ENCODE data around the gene GDPD5.
A peak's percentile ranks its signal among the peaks of the same experiment; 100 is the strongest.
"Not testable (repeated sequence)": the region's sequence is repeated elsewhere in the genome, so short reads cannot be mapped to it uniquely, and the experiment has no call there.

Gene GDPD5

DNA sequence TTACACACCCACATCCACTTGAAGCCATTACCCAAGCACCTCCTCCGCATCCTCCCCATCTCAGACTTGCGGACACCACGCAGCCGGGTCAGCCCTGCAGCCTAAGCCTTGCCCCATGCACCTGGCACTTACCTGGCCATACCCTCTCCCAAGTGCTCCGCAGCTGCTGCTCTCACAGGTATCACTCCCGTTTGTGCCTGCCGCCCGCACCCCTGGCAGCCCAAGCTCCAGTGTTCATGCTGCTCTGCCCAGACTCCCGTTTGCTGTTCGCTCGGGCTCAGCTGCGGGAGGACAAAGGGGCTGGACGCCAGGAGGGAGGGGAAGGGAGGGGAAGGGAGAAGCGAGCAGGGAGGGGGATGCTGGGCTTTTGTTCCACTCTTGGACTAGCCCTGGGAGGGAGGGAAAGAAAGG, 92.8 kb downstream of the GDPD5 start, which contains the start of gene KLHL35:
Gene KLHL35, minus strand, starts transcription at position 293 of the 411 bp plus-strand sequence. CDS start 2,574 bp downstream, outside the sequence.
- no peak for DNase-seq (ENCODE audit: low read depth, low spot score)
- H3K27ac ChIP-seq, result no peak within 1 kb of the TSS

DNA sequence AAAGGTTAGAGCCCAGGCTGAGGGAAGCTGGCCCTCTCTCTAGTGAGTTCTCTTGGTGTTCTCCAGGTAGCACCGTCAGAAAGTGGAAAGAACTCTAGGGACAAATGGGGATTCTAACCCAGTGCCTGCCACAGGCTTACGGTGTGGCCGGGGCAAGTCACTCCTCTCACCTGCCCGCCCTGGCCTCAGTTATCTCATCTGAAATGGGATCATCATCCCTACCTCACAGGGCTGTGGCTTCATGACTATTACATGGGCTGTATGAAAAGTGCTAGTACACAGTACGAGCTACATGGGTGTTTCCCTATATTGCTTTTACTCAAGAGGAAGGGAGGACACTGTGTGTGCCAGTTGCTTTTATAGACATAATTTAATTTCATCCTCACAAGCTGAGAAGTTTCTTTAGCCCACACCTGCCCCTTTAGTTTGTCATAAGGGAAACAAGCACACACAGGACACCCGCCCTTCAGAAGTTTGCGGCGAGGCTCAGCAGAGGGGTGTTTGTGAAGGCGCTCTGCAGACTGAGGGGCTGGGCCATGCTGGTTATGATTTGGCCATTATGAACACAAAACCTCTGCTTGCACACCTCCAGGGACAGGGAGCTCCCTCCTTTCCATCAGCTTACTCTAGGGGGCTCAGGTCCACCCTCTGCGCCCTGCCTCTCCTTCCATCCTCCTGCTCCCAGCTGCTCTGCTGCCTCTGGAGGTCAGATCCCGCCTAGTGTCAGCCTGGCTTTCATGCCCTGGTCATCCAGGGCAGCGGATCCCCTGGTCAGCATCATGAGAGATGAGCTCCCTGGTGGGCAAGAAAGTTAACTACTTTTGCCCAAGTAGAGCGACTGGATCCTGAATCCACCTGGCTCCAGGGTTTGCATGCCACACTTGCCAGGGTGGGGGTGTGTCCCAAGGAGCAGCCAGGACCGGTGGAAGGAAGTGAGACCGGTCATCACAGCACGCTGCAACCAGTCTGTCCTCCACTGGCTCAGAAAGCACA, 93.9 kb downstream of the GDPD5 start:
- no peak for DNase-seq (ENCODE audit: low read depth, low spot score)
- no peak overlapping the region for H3K27ac ChIP-seq

DNA sequence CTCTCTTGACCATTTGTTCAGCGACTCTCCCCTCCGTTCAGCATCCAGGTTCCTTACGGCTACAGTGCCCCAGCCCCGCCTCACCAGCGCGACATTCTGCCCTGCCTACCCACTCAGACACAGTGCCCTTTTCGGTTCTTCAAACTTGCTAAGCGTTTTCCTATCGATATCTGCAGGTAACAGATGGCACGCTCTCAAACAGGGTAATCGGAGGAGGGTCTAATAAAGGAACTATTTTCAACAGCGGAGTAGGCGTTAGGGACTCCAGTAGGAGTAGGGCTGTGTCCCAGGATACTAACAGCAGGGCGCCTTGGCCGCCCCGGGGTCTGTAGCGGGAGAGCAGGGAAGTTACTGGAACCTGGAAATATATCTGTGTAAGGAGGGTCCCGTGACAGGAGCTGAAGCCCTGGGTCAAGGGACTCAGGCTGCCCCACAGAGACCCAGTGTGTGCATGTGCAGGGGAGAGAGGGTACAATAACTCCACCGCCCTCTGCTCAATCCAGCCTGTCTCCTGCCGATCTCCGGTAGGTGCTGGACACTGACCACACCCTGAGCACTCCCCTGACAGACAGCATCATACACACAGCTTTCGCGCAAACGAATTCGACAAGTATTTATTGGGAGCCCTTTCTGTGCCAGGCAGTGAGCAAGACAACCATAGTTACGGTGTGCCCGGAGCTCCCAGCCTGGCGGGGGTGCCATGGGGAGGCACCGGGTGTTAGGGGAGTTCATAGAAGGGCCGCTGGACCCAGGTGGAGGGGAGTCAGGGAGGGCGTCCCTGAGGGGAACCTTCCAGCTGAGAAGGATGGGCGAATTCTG, 94.8 kb downstream of the GDPD5 start:
- no peak for DNase-seq (ENCODE audit: low read depth, low spot score)
- H3K27ac ChIP-seq, result no peak overlapping the region

DNA sequence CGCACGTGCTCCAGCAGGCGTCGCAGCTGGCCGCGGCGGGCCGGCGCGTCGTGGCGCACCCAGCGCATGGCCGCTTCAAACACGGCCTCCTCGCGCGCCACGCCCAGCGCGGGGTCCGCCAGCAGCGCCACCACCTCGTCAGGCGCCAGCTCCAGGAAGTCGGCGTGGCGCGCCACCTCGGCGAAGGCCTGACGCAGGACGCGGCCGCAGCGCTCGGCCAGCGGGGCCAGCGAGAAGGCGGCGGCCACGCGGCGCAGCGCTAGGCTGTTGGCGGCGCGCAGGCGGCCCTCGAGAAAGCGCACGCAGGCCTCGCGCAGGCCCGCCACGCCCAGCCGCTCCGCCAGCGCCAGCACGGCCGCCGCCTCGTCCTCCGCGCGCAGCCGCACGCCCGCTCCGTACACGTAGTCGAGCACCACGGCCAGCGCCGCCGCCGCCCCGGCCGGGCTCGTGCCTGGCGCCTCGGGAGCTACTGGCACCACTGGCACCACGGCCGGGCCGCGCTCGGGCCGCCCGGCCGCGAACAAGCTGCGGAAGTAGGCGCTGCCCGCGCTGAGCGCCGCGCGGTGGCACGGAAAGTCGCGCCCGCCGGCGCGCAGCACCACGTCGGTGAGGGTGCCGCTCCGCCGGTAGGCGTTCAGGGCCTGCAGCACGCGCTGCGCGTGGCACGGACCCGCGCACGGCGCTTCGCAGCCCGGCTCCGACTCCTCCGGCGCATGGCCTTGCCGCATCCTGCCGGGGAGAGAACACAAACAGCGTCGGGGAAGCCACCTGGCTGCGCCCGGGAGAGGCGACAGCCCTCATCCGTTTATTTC, 95.6 kb downstream of the GDPD5 start:
- H3K27ac ChIP-seq, result no peak overlapping the region
- no peak for DNase-seq (ENCODE audit: low read depth, low spot score)

DNA sequence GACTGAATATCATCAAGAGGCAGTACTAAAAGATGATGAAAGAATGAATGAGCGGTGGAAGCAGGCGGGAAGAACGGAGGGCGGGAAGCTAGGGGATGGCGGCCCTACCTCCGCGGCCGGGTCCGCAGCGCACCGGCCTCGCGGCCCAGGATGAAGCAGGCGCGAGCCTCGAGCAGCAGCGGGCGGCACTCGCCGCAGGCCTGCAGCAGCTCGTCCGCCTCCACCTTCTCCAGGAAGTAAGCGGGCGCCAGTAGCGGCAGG, 96.2 kb downstream of the GDPD5 start:
- DNase-seq (ENCODE audit: low read depth, low spot score), result no peak
- no peak overlapping the region for H3K27ac ChIP-seq

DNA sequence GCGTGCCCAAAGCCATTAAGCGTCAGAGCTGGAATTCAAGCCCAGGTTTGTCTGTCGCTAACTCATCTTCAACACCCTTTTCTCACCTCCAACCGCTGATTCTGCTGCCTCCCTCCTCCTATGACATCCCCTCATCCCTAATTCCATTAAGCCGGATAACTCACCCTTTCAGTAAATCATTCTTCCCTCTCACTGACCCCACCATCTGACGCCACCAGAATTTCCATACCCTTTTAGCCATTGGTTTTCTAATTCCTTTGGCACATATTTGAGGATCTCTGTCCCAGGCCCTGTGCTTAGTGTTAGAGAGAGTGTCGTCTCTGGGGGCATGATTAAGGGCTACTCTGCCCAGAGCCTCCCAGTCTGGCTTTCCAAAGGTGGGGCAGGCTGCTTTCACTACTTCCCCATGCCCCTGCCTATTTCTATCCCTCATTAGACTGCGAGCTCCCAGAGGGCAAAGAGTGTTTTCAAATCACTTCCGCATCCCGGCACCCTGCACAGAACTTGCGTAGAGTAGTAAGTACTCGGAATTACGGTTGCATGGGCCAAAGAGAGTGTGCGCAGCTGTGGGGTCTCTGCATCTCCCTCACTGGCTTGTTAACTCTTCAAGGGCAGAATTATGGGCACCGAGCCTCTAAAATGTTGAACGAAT, 96.6 kb downstream of the GDPD5 start:
- no peak overlapping the region for H3K27ac ChIP-seq
- DNase-seq (ENCODE audit: low read depth, low spot score), result no peak

DNA sequence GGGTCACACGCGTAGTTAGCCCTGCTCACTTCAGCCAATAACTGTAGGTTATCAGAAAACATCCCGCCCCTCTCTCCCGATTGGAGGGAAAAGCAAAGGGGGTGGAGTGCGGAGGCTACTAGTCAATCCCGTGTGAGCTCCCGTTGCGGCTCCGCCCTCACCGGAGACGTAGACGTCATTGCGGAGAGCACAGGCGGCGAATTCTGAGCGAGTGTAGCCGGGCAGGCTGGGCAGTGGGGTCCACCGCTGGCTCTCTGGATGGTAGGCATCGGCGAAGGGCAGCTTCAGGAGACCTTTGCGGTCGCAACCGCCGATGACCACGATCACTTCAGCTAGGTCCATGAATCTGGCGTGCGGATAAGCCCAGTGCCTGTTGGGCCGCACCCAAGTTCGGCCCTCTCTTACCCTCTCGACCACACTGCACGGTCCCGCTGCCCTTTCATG, 97.4 kb downstream of the GDPD5 start:
- H3K27ac ChIP-seq, result no peak overlapping the region
- DNase-seq (ENCODE audit: low read depth, low spot score), result no peak

DNA sequence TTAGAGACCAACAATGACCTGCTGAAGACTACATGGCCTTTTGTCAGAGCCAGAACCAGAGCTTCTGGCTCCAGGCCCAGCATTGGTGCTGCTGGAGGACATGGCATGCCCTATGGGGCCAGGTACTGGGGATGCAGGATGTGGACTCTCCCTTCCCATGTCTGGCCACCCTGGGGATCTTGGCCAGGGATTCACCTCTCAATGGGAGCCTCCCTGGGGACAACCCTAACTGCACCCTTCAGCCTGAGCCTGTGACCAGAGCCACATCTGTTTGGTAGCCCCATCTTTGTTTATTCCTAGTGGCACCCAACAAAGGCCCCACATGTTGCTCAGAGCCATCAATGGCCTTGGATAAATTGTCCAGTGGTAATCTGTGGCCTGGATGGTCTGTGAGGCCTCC, 98.6 kb downstream of the GDPD5 start:
- no peak for DNase-seq (ENCODE audit: low read depth, low spot score)
- H3K27ac ChIP-seq, result no peak overlapping the region

DNA sequence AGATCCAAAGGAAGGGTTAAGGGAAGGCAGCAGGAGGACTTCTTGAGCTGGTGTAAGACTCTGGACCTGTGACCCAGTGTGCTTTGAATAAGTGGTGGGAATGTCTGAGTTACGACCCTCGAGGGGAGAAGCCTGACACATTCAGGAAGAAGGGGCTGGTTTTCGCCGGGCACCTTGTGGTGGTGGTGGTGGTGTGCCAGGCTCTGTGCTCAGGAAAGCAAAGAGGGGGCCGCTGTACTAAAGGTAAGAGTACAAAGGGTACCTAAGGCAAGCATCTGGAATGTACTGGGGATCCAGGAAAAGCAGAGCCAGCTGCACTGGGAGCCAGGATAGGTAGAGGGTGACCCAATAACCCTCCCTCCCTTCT, 99.0 kb downstream of the GDPD5 start:
- DNase-seq (ENCODE audit: low read depth, low spot score), result no peak
- H3K27ac ChIP-seq, result no peak overlapping the region

DNA sequence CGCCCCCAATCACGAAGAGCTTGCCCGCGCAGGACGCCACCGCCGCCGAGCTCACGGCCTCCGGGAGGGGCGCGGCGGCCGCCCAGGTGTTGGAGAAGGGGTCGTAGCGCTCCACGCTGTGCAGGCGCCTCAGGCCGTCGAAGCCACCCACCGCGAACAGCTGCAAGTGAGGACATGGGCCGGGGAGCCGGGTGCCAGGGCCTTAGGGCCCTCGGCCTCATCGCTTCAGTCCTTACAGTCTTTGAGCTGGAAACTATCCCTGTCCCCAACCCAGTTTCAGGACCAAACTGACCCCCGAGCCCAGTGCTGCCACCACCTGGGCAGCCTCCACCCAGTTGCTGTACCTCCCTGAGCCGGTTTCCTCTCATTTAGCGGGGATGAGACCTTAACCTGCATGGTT, 100.3 kb downstream of the GDPD5 start:
- no peak for DNase-seq (ENCODE audit: low read depth, low spot score)
- H3K27ac ChIP-seq, result no peak overlapping the region

DNA sequence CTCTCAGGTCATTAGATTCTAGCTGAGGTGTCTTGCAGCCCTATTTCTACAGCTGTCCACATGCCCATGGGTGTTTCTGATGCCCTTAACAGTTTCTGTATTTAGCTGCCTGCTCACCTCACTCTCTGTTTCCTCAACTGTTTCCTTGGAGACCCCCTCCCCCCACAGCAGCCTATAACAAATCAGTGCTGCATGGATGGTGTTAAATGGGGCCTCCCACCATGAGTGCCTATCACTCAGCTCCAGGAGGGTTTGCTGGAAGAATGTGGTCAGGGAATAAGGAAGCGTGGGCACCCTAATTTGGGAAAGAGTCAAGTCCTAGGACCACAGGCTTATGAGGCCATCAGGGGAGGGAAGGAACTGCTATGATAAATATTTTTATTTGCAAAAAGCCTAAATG, 101.3 kb downstream of the GDPD5 start:
- DNase-seq (ENCODE audit: low read depth, low spot score), result no peak
- H3K27ac ChIP-seq, result no peak overlapping the region

DNA sequence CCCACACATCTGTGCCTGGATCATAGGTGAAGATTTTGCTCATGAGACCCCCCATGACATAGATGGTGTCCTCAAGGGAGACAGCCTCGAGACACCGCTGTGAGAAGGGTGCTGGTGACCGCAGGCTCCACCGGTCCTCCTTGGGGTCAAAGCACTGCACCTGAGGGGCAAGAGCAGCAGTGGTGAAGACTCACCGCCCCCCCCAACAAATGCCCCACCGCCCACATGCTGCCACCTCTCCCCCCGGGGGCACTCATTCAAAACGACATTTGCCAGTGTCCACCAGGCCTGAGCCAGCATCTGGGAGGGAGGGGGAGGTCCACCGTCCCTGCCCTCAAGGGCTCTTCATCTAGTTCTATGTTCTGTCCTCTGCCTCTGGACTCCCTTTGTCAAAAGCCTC, 102.0 kb downstream of the GDPD5 start:
- H3K27ac ChIP-seq, result no peak overlapping the region
- DNase-seq (ENCODE audit: low read depth, low spot score), result no peak

DNA sequence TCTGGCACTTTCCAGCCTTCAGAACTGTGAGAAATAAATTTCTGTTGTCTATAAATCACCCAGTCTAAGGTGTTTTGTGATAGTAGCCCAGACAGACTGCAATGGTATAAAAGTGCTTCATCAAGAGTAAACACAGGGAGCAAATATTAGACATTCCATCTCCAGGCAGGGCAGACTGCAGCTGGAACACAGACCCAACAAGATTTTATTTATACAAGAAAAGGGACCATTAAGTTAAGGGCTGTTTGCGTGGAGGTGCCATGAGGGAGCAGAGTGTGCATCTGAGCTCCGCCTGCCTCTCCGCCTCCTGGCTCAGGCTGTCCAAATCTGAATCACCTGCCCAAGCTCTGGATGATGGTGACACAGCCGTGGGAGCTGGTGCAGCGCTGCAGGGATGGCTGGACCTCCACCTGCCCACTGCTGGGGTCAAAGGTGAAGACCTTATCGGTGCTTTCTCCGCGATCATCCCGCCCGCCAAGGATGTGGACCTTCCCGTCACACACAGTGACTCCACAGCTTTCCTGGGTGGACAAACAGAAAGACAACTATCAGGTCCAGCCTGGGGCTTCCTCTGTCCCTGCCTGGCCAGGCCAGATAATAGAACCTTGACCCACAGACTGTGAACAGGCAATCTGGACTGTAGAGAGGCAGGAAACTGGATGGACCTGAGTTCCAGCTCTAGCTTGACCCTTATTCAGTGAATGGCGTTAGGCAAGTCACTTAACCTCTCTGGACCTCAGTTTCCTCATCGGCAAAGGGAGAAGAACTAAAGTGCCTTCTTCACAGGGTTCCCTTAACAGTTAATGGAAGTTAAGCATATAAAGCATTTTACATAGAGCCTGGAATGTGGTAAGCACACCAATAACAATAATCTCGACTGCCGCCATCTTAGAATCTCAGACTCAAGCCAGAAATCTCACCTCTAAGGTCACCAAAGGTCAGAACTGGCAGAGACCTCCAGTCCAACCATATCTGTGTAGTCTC, 103.2 kb downstream of the GDPD5 start:
- no peak for DNase-seq (ENCODE audit: low read depth, low spot score)
- H3K27ac ChIP-seq, result peak overlapping the region; percentile 93

DNA sequence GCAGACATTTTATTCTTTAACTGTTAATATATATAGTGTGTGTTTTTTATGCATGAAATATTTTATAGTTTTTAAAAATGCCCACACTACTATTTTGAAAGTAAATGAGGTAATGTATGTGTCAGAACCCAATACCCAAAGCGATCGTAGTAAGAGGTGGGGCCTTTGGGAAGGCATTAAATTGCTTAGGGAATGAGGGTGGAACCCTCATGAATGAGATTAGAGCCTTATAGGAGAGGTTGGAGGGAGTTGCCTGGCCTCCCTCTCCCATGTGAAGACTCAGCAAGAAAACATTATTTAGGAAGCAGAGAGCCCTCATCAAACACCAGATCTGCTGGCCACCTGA, 103.9 kb downstream of the GDPD5 start:
- peak overlapping the region; percentile 93 for H3K27ac ChIP-seq
- DNase-seq (ENCODE audit: low read depth, low spot score), result no peak

DNA sequence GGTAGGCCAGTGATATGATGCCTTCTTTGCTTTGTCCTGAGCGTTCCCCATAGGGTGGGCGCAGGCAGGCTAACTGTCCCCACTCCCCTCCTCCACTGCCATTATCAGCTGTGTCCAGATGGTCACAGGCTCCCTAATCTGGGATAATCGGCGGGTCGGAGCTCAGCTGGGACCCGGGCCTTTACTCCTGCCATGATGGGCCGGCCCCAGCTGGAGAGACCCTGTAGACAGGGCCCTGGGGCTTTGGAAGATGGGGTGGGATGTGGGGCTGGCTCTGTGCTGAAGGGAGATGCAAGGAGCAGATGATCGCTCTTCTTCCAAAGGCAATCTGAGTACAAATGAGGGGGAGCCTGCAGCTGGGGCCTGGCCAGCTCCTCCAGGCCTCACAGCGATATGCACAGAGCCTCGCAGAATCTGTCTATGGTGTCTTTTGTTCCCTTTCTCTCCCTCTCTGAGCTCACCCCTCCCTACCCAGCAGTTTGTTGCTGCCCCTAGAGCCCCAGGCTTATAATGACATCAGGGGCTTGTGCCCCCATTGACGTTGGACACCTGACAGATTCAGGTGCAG, 104.6 kb downstream of the GDPD5 start:
- no peak for DNase-seq (ENCODE audit: low read depth, low spot score)
- H3K27ac ChIP-seq, result peak overlapping the region; percentile 93

DNA sequence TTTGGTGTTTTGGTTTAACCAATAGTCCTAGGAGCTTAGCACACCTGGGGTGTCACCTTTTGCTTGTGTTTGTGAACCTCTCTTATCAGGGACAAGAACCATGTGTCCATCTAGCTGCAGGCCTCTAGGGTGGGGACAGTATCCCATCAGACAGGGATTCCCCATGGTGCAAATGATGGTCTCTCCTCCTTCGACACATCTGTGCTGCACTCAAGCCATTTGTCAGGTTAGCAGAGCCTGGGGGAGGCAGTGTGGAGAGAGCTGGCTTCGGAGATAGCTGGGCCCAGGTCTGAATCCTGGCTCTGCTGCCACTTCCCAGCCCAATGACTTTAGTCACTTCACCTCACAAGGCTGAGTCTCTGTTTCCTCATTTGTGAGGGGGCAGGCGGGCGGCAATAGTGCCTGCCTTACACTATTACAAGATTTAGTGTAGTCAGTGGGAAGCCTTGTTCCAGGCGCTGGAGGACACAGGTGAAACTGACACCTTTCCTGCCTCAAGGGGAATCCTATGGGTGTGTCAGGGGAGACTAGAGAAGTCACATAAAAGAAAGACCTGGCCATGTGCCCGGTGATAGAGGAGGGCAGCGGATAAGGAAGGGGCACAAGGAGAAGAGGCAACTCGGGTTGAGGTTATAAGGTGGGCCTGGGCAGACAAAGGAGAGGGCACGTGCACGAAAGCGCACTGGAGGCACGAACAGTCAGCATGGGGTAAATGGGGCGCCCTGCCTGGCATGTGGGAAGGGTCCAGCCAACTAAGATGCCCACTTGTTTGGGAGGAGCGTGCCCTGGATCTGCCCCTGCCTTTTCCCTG, 105.3 kb downstream of the GDPD5 start:
- H3K27ac ChIP-seq, result peak overlapping the region; percentile 93
- DNase-seq (ENCODE audit: low read depth, low spot score), result no peak

DNA sequence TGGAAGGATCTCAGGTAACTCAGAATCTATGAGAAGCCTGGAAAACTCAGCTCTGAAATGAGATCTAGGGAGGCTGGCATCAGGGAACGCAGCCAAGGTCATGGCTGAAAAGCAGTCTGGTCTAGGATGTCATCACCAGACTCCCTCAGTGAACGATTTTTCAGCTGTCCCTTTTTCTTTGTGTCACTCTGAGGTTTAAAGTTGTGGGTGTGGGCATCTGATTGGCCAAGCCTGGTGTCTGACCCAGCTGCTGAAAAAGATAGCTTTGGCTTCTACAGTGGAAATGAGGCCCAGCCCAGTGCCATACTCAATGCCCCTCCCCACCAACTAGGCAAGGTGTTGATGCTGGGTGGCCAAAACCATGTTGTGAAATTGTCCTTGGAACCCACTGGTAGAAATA, 111.9 kb downstream of the GDPD5 start:
- no peak overlapping the region for H3K27ac ChIP-seq

DNA sequence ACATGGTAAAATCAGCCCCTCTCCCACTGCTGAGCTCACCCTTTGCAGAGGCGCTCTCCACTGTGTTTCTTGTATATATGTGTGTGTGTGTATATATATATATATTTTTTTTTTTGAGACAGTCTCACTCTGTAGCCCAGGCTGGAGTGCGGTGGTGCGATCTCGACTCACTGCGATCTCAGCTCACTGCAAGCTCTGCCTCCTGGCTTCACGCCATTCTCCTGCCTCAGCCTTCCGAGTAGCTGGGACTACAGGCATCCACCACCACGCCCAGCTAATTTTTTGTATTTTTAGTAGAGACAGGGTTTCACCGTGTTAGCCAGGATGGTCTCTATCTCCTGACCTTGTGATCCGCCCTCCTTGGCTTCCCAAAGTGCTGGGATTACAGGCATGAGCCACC, 112.6 kb downstream of the GDPD5 start:
- DNase-seq (ENCODE audit: low read depth, low spot score); H3K27ac ChIP-seq: not testable (repeated sequence)

More for the DNA sequence above, 111.9 kb downstream of the GDPD5 start:
- no peak for DNase-seq (ENCODE audit: low read depth, low spot score)

Measured in epithelial cell of prostate (primary cell).